A673 (cell line): ENCODE measurements around the gene KRTAP17-1.

Experiments used
- CTCF ChIP-seq: fragments of 300-800, 200-600 bp; sonication (generic); conservative IDR thresholded peaks from 2 replicates; pipeline ENCODE4 v1.5.1; 2017; ENCODE audit warnings: low read depth, mild to moderate bottlenecking, antibody characterized with exemption, low read length, moderate library complexity, mixed read lengths
- EZH2 ChIP-seq: fragments of 200-600 bp; sonication (generic); IDR thresholded peaks from 2 replicates; pipeline ENCODE4 v1.6.1; 2017; ENCODE audit warnings: borderline replicate concordance, low read depth, mild to moderate bottlenecking, mixed read lengths, antibody characterized with exemption, low read length; ENCODE audit not compliant: poor library complexity, severe bottlenecking

DNA sequence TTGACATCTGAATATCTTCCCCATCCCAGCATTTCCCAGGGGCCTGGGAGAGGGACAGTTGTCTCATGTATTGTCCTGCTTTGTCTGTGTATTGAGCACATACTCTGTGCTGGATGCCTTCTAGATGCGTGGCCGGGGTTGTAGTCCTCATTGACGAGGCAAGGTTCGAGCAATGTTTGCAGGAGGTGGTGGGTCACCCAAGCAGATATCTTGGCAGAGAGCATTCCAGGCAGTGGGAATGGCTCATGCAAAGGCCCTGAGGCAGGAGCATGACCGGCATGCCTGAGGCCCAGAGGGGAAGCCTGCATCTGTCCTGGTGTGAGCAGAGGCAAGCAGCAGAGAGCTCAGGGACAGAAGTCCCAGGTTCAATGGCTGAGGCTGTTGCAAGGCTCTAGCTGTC is 17.6 kb upstream of the KRTAP17-1 start:
- TF ChIP-seq CTCF = no peak
- no peak for TF ChIP-seq EZH2
